Fibroblast of the aortic adventitia (primary cell): Measurements from ENCODE around the gene TMEM42. TPM values are rescaled to one million over a fixed set of nuclear protein-coding genes. Genes with fewer than 3 reads are reported as not detected.
"Not testable (repeated sequence)": the region's sequence is repeated elsewhere in the genome, so short reads cannot be mapped to it uniquely, and the experiment has no call there.

ENCODE experiments used
- DNase-seq: peaks from one replicate; pipeline ENCODE4 v3.0.0-alpha.2; 2010; ENCODE audit warnings: low read depth
- H3K4me3 ChIP-seq: 2 replicates; pipeline ENCODE4 v1.5.1; 2011; ENCODE audit warnings: low read depth, mild to moderate bottlenecking, control low read depth, low read length, moderate library complexity
- total RNA-seq: library from RNA; depleted of rRNA; stranded (reverse); fragments of >200 nt; gene quantifications from 2 replicates; pipeline ENCODE4 v1.2.3, GENCODE V29; 2012; ENCODE audit warnings: low replicate concordance
- TF ChIP-seq, protein P1 (sequence below): IDR thresholded peaks from 2 replicates; pipeline ENCODE4 v1.5.1; 2011; ENCODE audit warnings: mild to moderate bottlenecking, low read length, control low read depth, inconsistent platforms; ENCODE audit not compliant: insufficient read depth

TMEM42 gene
- 13.7 and 20.5 TPM in 2 replicates for total RNA-seq

DNA sequence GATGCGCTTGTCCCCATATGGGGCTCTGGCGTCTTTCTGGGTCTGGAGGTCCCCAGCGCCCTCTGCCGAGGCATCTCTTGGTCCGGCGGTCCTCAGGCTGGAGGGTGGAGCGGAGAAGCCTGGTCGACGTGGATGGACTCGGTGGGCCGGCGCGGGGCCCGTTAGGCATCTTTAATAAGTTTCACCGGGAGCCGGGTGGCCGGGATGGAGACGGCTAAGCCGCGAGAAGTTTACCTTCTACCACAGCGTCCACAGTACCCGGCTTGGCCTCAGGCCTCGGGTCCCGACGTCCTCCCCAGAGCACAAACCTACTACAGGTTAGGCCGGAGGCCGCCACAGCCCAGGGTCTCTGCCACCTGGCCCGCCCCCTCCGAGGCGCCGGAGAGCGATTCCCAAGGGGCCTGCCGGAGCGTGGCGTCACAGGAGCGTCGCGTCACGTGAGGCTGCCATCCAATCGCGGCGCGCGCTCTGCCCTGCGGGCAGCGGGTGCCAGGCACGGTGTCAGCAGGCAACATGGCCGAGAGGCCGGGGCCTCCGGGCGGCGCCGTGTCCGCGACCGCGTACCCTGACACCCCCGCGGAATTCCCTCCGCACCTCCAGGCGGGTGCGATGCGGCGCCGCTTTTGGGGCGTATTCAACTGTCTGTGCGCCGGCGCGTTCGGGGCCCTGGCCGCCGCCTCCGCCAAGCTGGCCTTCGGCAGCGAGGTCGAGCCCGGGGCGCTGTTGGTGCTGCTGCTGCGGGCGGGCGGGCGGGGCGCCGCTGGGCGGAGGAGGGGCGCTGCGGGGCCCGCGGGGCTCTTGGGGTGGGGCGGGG lies at the start of gene TMEM42:
Gene TMEM42, plus strand, starts transcription at position 501 of the 814 bp plus-strand sequence. Its CDS starts 13 bp downstream, at position 514.
- TF ChIP-seq, protein P1, sequence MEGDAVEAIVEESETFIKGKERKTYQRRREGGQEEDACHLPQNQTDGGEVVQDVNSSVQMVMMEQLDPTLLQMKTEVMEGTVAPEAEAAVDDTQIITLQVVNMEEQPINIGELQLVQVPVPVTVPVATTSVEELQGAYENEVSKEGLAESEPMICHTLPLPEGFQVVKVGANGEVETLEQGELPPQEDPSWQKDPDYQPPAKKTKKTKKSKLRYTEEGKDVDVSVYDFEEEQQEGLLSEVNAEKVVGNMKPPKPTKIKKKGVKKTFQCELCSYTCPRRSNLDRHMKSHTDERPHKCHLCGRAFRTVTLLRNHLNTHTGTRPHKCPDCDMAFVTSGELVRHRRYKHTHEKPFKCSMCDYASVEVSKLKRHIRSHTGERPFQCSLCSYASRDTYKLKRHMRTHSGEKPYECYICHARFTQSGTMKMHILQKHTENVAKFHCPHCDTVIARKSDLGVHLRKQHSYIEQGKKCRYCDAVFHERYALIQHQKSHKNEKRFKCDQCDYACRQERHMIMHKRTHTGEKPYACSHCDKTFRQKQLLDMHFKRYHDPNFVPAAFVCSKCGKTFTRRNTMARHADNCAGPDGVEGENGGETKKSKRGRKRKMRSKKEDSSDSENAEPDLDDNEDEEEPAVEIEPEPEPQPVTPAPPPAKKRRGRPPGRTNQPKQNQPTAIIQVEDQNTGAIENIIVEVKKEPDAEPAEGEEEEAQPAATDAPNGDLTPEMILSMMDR, result peak; percentile 53
- DNase-seq, result peak; percentile 92
- H3K4me3 ChIP-seq, result peak within 1 kb of the TSS; percentile 82

DNA sequence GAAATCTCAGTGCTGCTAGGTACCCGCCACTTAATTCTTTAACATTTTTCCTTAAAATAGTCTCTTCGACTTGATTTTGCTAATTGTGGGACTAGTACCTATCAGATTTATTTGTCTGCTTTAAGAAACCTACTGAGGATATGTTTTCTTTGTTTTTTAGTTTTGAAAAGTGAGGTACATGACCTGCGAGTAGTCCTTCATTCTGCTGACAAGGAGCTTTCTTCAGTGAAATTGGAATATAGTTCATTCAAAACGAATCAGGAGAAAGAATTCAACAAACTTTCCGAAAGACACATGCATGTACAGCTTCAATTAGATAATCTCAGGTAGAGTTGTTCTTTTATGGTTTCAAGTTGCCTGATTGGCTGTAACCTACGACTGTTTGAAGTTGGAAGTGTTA lies 47.0 kb upstream of the TMEM42 start:
- TF ChIP-seq, protein P1, result no peak
- no peak for DNase-seq
- no peak overlapping the region for H3K4me3 ChIP-seq

DNA sequence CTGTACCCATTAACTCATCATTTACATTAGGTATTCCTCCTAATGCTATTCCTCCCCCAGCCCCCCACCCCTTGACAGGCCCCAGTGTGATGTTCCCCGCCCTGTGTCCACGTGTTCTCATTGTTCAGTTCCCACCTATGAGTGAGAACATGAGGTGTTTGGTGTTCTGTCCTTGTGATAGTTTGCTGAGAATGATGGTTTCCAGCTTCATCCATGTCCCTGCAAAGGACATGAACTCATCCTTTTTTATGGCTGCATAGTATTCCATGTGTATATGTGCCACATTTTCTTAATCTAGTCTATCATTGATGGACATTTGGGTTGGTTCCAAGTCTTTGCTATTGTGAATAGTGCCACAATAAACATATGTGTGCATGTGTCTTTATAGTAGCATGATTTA lies 45.4 kb upstream of the TMEM42 start:
- H3K4me3 ChIP-seq, DNase-seq: not testable (repeated sequence)

DNA sequence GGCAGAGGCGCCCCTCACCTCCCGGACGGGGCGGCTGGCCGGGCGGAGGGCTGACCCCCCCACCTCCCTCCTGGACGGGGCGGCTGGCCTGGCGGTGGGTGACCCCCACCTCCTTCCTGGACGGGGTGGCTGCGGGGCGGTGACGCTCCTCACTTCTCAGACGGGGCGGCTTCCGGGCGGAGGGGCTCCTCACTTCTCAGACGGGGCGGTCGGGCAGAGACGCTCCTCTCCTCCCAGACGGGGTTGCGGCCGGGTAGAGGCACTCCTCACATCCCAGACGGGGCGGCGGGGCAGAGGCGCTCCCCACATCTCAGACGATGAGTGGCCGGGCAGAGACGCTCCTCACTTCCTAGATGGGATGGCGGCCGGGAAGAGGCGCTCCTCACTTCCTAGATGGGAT lies 40.5 kb upstream of the TMEM42 start:
- not testable (repeated sequence) for H3K4me3 ChIP-seq

DNA sequence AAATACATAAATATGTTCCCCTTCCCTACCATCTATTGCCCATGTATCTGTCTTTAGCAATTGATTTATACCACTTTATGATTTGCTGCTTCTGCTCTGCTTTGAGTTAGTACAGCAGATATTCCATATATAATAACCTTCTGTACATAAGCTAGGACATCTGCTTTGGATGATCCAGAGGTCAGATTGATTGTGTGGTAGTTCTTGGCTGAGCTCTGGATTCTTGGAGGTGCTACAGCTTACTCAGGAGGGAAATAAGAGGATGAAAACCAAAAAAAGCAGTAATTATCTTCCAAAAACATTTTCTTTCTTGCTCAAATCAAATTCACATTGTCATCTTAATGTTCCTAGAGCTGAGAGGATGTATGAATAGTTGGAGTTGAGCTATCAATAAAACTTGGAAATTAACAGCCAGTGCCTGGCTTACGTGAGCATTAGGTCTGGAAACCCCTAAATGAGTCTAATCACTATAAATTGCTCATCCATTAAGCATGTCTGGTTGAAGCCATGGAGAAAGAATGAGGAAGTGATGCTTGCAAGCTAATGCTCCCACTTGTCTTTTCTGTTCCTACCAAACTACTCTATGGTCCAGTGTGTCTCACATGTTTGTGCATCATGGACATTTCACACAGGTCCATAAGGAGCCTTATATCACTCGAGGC lies 36.3 kb upstream of the TMEM42 start:
- TF ChIP-seq, protein P1, result no peak
- H3K4me3 ChIP-seq, result no peak overlapping the region
- peak; percentile 59 for DNase-seq

More for the DNA sequence above, 40.5 kb upstream of the TMEM42 start:
- not testable (repeated sequence) for DNase-seq

DNA sequence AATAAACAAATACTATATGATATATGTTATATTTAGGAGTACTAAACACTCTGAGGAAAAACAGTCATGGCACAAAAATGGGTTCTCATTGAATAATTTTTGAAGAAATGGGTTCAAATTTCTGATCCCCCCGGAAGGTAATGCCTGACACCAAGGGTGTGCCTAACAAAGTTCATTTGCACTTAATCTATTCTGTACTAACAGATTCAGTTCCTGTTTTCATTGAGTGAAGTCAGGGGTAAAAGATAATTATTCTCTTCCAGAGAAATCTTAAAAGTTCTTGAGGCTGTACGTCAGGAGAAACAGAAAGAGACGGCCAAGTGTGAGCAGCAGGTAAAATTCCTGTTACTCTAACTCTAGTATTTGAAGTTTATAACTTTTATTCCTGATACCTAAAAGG lies 34.5 kb upstream of the TMEM42 start:
- no peak overlapping the region for H3K4me3 ChIP-seq
- TF ChIP-seq, protein P1, result no peak
- no peak for DNase-seq

DNA sequence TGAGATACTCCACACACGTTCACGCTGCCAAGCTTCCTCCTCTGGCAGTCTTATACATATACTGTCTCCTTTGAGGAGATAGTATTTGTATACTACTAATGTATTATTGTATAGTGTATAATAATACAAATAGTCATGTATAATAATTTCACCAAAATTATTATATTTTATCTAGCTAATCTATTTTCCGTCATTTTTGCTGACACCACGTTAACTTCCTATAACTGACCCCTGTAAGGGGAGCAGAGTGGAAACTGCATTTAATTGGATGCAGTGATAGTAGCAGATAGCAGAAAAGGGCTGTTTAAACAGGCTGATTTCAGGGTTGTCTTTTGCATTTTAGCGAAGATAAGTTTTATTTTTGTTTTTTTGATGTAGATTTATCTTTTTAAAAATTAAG lies 30.5 kb upstream of the TMEM42 start:
- no peak for DNase-seq
- no peak overlapping the region for H3K4me3 ChIP-seq
- TF ChIP-seq, protein P1, result no peak
